ENCODE measurements around the gene ACADL.

ACADL gene

GRCh38 chr2:210199186-210199765 lies 26.0 kb downstream of the ACADL start:
- peak; percentile 53 for TF ChIP-seq CTCF (IDR thresholded peaks at IDR 0.05; ENCODE audit: control insufficient read depth, insufficient read depth, low read depth, low read length, missing control alignments)
- DNase-seq (ENCODE audit: low read depth): no peak
- no peak overlapping the region for H3K4me3 ChIP-seq (ENCODE audit: control insufficient read depth, low read depth, low read length)

- TF ChIP-seq CTCF (IDR thresholded peaks at IDR 0.05; ENCODE audit: control insufficient read depth, insufficient read depth, low read depth, low read length, missing control alignments): no peak
- no peak overlapping the region for H3K4me3 ChIP-seq (ENCODE audit: control insufficient read depth, low read depth, low read length)
- DNase-seq (ENCODE audit: low read depth): no peak
These were observed 26.9 kb downstream of the ACADL start for GRCh38 chr2:210198326-210198725.

GRCh38 chr2:210197720-210198119 lies 27.5 kb downstream of the ACADL start:
- H3K4me3 ChIP-seq (ENCODE audit: control insufficient read depth, low read depth, low read length): no peak overlapping the region
- no peak for DNase-seq (ENCODE audit: low read depth)
- no peak for TF ChIP-seq CTCF (IDR thresholded peaks at IDR 0.05; ENCODE audit: control insufficient read depth, insufficient read depth, low read depth, low read length, missing control alignments)

GRCh38 chr2:210195101-210195852 lies 30.0 kb downstream of the ACADL start:
- peak; percentile 55 for TF ChIP-seq CTCF (IDR thresholded peaks at IDR 0.05; ENCODE audit: control insufficient read depth, insufficient read depth, low read depth, low read length, missing control alignments)
- peak; percentile 16 for DNase-seq (ENCODE audit: low read depth)
- H3K4me3 ChIP-seq (ENCODE audit: control insufficient read depth, low read depth, low read length): 0 out of 2 replicates have a peak overlapping the region, but pooled peaks have one; percentile 4

- no peak for TF ChIP-seq CTCF (IDR thresholded peaks at IDR 0.05; ENCODE audit: control insufficient read depth, insufficient read depth, low read depth, low read length, missing control alignments)
- no peak for DNase-seq (ENCODE audit: low read depth)
- H3K4me3 ChIP-seq (ENCODE audit: control insufficient read depth, low read depth, low read length): no peak overlapping the region
These were observed 34.9 kb downstream of the ACADL start for GRCh38 chr2:210190345-210190744.

- no peak for TF ChIP-seq CTCF (IDR thresholded peaks at IDR 0.05; ENCODE audit: control insufficient read depth, insufficient read depth, low read depth, low read length, missing control alignments)
- no peak for DNase-seq (ENCODE audit: low read depth)
- no peak overlapping the region for H3K4me3 ChIP-seq (ENCODE audit: control insufficient read depth, low read depth, low read length)
These were observed 35.7 kb downstream of the ACADL start for GRCh38 chr2:210189452-210190138.
